Activated CD4-positive, alpha-beta memory T cell treated with anti-CD3 and anti-CD28 coated beads for 36 hours (primary cell): ENCODE measurements around the gene GABRB3. TPM values are rescaled to one million over a fixed set of nuclear protein-coding genes. Genes with fewer than 3 reads are reported as not detected.

Source experiments
- CTCF ChIA-PET: fragments of 350-600 bp; sonication (Branson Sonifier 250); formaldehyde crosslinking; loops from one replicate; lab custom pipeline; 2021; ENCODE audit warnings: antibody characterized with exemption, inconsistent platforms; lab: Charles Lee
- POLR2A ChIA-PET: fragments of 350-600 bp; sonication (Branson Sonifier 250); formaldehyde crosslinking; loops from one replicate; lab custom pipeline; 2021; ENCODE audit warnings: antibody characterized with exemption; lab: Charles Lee
- DNase-seq: peaks from one replicate; pipeline ENCODE4 v3.0.0-alpha.2; 2020
- H3K27ac Mint-ChIP-seq: one replicate; pipeline ENCODE4 v1.8.0; 2021; ENCODE audit warnings: mixed read lengths
- H3K27me3 Mint-ChIP-seq: one replicate; pipeline ENCODE4 v1.8.0; 2021; ENCODE audit warnings: mixed read lengths
- H3K36me3 Mint-ChIP-seq: one replicate; pipeline ENCODE4 v1.8.0; 2021; ENCODE audit warnings: mixed read lengths
- H3K4me1 Mint-ChIP-seq: one replicate; pipeline ENCODE4 v1.8.0; 2021; ENCODE audit warnings: low read depth, mixed read lengths
- H3K4me3 Mint-ChIP-seq: one replicate; pipeline ENCODE4 v1.8.0; 2021; ENCODE audit warnings: mild to moderate bottlenecking, mixed read lengths
- H3K9me3 Mint-ChIP-seq: one replicate; pipeline ENCODE4 v1.8.0; 2021; ENCODE audit warnings: mixed read lengths
- intact Hi-C: fragments of 100-400 bp; cut with micrococcal nuclease; formaldehyde crosslinking; loops from one replicate; pipeline ENCODE4 v1.15.1; 2023
- total RNA-seq, 2 experiments: library from RNA; stranded (reverse); gene quantifications; one replicate each; pipeline ENCODE4 v1.2.3, GENCODE V29; 2021

Gene GABRB3
- total RNA-seq, 2 experiments from 2014 or later = 0.12 to 0.17 TPM

GRCh38 chr15:26614734-26615133, 158.1 kb downstream of the GABRB3 start:
- no peaks in the 10 kb centered on the region for H3K27me3 Mint-ChIP-seq
- ChIA-PET POLR2A (no interaction called here), CTCF (no interaction called here)
- H3K27ac Mint-ChIP-seq = no peak overlapping the region
- DNase-seq = no peak
- no peaks in the 10 kb centered on the region for H3K36me3 Mint-ChIP-seq
- H3K9me3 Mint-ChIP-seq = peaks cover 15% of the 10 kb centered on the region
- H3K4me3 Mint-ChIP-seq = no peak overlapping the region
- intact Hi-C loops = no loop called here
- H3K4me1 Mint-ChIP-seq = no peaks in the 10 kb centered on the region

DNA sequence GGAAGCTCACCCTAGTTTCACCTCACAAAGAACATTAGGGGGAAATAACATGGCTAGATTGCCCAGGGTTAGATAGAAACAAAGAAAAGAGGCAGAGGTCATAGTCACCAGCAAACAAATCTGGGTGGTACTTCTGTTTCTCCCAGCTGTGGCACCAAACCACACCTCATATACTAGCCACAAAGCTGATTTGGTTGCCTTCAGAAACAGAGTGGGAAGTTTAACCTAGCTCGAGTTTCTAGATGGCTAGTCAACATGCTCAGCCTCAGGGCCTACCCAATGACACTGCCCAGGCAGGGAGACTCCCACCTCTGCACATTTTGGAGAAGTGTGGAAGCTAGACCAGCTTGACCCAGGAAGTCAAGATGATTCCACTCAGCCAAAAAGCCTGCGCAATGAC, 174.2 kb downstream of the GABRB3 start:
- no peaks in the 10 kb centered on the region for H3K27me3 Mint-ChIP-seq
- CTCF ChIA-PET = no interaction called here
- POLR2A ChIA-PET = no interaction called here
- DNase-seq = no peak
- H3K36me3 Mint-ChIP-seq = no peaks in the 10 kb centered on the region
- no peak overlapping the region for H3K4me3 Mint-ChIP-seq
- H3K27ac Mint-ChIP-seq = no peak overlapping the region
- peaks cover 37% of the 10 kb centered on the region for H3K9me3 Mint-ChIP-seq
- intact Hi-C loops = no loop called here
- H3K4me1 Mint-ChIP-seq = no peaks in the 10 kb centered on the region

DNA sequence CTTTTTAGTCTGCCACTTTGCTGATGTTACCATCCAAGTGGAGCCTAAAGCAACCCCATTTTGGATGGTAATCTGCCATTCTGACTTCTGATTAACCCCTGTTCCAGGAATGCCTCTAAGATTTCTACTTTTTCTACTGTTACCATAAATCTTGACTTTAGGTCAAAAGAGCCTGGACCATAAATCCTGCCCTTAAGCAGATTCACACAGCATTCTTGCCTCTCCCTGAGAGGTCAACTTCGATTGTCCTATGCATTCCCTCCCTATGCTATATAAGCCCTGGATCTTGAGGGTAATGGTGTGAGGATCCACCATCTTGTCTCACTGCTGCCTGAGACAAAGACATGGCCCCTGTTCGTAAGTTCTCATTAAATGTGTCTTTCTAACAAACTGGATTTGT, 177.3 kb downstream of the GABRB3 start:
- Mint-ChIP-seq H3K27ac (no peak overlapping the region), H3K36me3 (no peaks in the 10 kb centered on the region), H3K9me3 (peaks cover 33% of the 10 kb centered on the region), H3K4me3 (no peak overlapping the region), H3K27me3 (no peaks in the 10 kb centered on the region), H3K4me1 (no peaks in the 10 kb centered on the region)
- no peak for DNase-seq
- POLR2A ChIA-PET = no interaction called here
- CTCF ChIA-PET = no interaction called here
- intact Hi-C loops = no loop called here

- peaks cover 5% of the 10 kb centered on the region for H3K9me3 Mint-ChIP-seq
- POLR2A ChIA-PET = no interaction called here
- intact Hi-C loops = no loop called here
Observed at GRCh38 chr15:26590676-26591075, 182.2 kb downstream of the GABRB3 start.

GRCh38 chr15:26582840-26583239, 190.0 kb downstream of the GABRB3 start:
- Mint-ChIP-seq H3K9me3 (peaks cover 13% of the 10 kb centered on the region), H3K27me3 (no peaks in the 10 kb centered on the region), H3K4me1 (no peaks in the 10 kb centered on the region), H3K36me3 (no peaks in the 10 kb centered on the region), H3K4me3 (no peak overlapping the region), H3K27ac (no peak overlapping the region)
- intact Hi-C loops = no loop called here
- ChIA-PET POLR2A (no interaction called here), CTCF (no interaction called here)
- no peak for DNase-seq

More at GRCh38 chr15:26590676-26591075, 182.2 kb downstream of the GABRB3 start:
- DNase-seq = no peak
- Mint-ChIP-seq H3K4me1 (no peaks in the 10 kb centered on the region), H3K27ac (no peak overlapping the region), H3K4me3 (no peak overlapping the region), H3K36me3 (no peaks in the 10 kb centered on the region), H3K27me3 (no peaks in the 10 kb centered on the region)
- CTCF ChIA-PET = no interaction called here

GRCh38 chr15:26580943-26581342, 191.9 kb downstream of the GABRB3 start:
- Mint-ChIP-seq H3K9me3 (peaks cover 13% of the 10 kb centered on the region), H3K4me1 (no peaks in the 10 kb centered on the region), H3K36me3 (no peaks in the 10 kb centered on the region), H3K4me3 (no peak overlapping the region), H3K27ac (no peak overlapping the region), H3K27me3 (no peaks in the 10 kb centered on the region)
- ChIA-PET POLR2A (no interaction called here), CTCF (no interaction called here)
- intact Hi-C loops = no loop called here
- no peak for DNase-seq

GRCh38 chr15:26572602-26573350, 200.1 kb downstream of the GABRB3 start:
- POLR2A ChIA-PET = no interaction called here
- Mint-ChIP-seq H3K4me1 (no peaks in the 10 kb centered on the region), H3K27me3 (no peaks in the 10 kb centered on the region), H3K4me3 (no peak overlapping the region), H3K36me3 (no peaks in the 10 kb centered on the region), H3K27ac (no peak overlapping the region), H3K9me3 (peaks cover 9% of the 10 kb centered on the region)
- CTCF ChIA-PET = no interaction called here
- no peak for DNase-seq
- intact Hi-C loops = no loop called here

DNA sequence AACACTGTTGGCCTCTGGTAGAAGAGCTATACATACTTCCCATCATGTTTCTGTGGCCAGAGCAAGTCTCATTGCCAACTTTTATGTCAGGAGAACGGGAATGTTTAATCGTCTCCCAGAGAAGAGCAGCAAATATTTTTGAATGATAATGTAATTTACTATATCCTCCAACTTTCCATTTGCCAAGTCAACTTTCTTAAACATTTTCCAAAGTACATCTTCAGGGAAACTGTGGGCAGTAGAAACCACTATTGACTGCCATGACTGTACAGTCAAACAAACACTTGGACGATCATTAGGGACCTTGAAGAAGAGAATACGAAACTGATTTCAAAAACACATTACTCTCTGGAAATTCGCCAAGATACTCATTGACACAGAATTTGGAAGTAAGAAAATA, 201.5 kb downstream of the GABRB3 start:
- intact Hi-C loops = no loop called here
- ChIA-PET CTCF (no interaction called here), POLR2A (no interaction called here)
- H3K9me3 Mint-ChIP-seq = peaks cover 10% of the 10 kb centered on the region
- DNase-seq = no peak
- no peaks in the 10 kb centered on the region for H3K27me3 Mint-ChIP-seq
- no peaks in the 10 kb centered on the region for H3K4me1 Mint-ChIP-seq
- no peaks in the 10 kb centered on the region for H3K36me3 Mint-ChIP-seq
- no peak overlapping the region for H3K4me3 Mint-ChIP-seq
- H3K27ac Mint-ChIP-seq = no peak overlapping the region

DNA sequence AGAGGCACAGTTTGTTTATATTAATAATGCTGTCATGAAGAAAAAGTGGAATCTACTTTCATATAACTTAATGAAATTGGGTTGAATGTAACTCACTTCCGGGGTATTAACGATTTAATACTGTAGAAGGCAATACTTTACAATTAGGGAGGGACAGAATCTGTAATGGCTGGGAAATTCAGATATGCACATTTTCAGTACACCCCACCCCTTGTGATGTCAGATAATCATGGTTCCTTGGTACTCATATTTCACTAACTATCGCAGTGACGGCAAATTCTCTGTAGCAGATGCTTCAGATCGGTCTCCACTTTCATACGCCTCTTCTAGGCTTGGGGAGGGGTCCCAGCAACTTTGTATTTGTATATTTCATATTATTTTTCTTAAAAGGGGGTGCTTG, 207.3 kb downstream of the GABRB3 start:
- ChIA-PET POLR2A (no interaction called here), CTCF (no interaction called here)
- no peak overlapping the region for H3K4me3 Mint-ChIP-seq
- no peak for DNase-seq
- no peaks in the 10 kb centered on the region for H3K36me3 Mint-ChIP-seq
- intact Hi-C loops = no loop called here
- H3K27me3 Mint-ChIP-seq = no peaks in the 10 kb centered on the region
- no peak overlapping the region for H3K27ac Mint-ChIP-seq
- no peaks in the 10 kb centered on the region for H3K4me1 Mint-ChIP-seq
- peaks cover 7% of the 10 kb centered on the region for H3K9me3 Mint-ChIP-seq

DNA sequence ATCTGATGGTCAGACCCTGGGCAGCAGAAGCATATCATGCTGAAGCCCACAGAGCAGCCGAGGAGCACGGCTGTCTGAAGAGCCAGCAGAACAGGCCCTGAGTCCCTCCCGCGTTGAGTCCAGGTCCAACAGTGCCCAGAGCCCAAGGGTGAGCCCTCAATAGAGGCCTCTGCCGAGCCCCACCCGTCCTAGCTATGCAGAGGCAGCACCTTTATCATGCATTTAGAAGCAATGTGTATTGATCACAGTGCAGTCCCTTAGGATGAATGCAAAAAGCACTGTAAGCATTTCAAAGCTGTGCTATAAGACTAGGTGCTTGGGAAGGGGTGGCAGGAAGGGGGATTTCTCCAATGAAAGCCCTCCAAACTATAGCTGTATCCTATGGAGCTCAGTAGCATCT, 208.5 kb downstream of the GABRB3 start:
- intact Hi-C loops = no loop called here
- POLR2A ChIA-PET = no interaction called here
- CTCF ChIA-PET = no interaction called here
- Mint-ChIP-seq H3K27ac (no peak overlapping the region), H3K27me3 (no peaks in the 10 kb centered on the region), H3K4me3 (no peak overlapping the region), H3K4me1 (no peaks in the 10 kb centered on the region), H3K9me3 (peaks cover 3% of the 10 kb centered on the region), H3K36me3 (no peaks in the 10 kb centered on the region)
- no peak for DNase-seq

GRCh38 chr15:26562336-26562735, 210.5 kb downstream of the GABRB3 start:
- POLR2A ChIA-PET = no interaction called here
- intact Hi-C loops = no loop called here
- H3K36me3 Mint-ChIP-seq = no peaks in the 10 kb centered on the region

DNA sequence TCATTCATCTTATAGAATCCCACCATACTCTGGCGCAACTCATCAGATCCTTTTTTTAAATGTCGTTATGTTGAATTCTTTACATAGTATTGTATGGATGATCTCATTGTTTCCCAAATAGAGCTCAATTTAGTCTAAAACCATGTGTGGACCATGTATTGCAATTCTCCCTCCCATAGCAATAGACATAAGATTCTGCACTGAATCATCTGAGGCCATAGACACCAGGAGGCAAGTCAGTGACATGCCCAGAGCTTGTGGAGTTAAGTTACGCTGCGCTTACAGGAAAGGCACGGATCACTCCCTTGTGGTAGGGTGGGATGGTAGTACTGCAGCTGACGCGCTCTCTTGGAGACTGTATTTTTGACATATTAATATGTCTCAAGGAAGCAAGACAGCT, 211.0 kb downstream of the GABRB3 start:
- CTCF ChIA-PET = no interaction called here

More at GRCh38 chr15:26562336-26562735, 210.5 kb downstream of the GABRB3 start:
- CTCF ChIA-PET = no interaction called here
- H3K4me1 Mint-ChIP-seq = no peaks in the 10 kb centered on the region
- no peak overlapping the region for H3K4me3 Mint-ChIP-seq
- H3K9me3 Mint-ChIP-seq = peaks cover 2% of the 10 kb centered on the region
- no peak overlapping the region for H3K27ac Mint-ChIP-seq
- DNase-seq = no peak
- H3K27me3 Mint-ChIP-seq = no peaks in the 10 kb centered on the region

GRCh38 chr15:26561130-26561529, 211.7 kb downstream of the GABRB3 start:
- no peaks in the 10 kb centered on the region for H3K27me3 Mint-ChIP-seq
- H3K4me3 Mint-ChIP-seq = no peak overlapping the region
- peaks cover 9% of the 10 kb centered on the region for H3K9me3 Mint-ChIP-seq
- H3K4me1 Mint-ChIP-seq = no peaks in the 10 kb centered on the region
- no peaks in the 10 kb centered on the region for H3K36me3 Mint-ChIP-seq
- POLR2A ChIA-PET = no interaction called here
- H3K27ac Mint-ChIP-seq = no peak overlapping the region
- no peak for DNase-seq
- CTCF ChIA-PET = no interaction called here
- intact Hi-C loops = no loop called here

More for the DNA sequence above, 211.0 kb downstream of the GABRB3 start:
- Mint-ChIP-seq H3K27ac (no peak overlapping the region), H3K4me1 (no peaks in the 10 kb centered on the region), H3K36me3 (no peaks in the 10 kb centered on the region), H3K27me3 (no peaks in the 10 kb centered on the region), H3K4me3 (no peak overlapping the region), H3K9me3 (peaks cover 4% of the 10 kb centered on the region)
- POLR2A ChIA-PET = no interaction called here
- no peak for DNase-seq
- intact Hi-C loops = no loop called here
